Measurements from ENCODE around the gene MAN2A1. TPM values are rescaled to one million over a fixed set of nuclear protein-coding genes. Genes with fewer than 3 reads are reported as not detected.

MAN2A1 gene
- total and polyA plus RNA-seq, 2 experiments from 2014 or later, result 32.5 to 129 TPM

DNA sequence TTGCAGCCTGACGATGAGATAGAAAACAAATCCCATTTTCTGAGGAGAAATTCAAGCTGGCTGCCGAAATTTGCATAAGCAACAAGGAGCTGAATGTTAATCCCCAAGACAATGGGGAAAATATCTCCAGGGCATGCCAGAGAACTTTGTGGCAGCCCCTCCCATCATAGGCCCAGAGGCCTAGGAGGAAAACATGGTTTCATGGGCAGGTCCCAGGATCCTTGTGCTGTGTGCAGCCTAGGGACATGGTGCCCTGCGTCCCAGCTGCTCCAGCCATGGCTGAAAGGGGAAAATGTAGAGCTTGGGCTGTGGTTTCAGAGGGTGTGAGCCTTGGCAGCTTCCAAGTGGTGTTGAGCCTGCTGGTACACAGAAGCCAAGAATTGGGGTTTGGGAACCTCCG is 48.8 kb upstream of the MAN2A1 start (continued):
- TF ChIP-seq ZNF462 (CRISPR knock-in tag; IDR thresholded peaks at IDR 0.05) (no peak), ZNF114 (CRISPR knock-in tag; IDR thresholded peaks at IDR 0.05) (no peak), CREB1 (CRISPR knock-in tag; IDR thresholded peaks at IDR 0.05; ENCODE audit: low read depth) (no peak), EZH2phosphoT487 (IDR thresholded peaks at IDR 0.05; ENCODE audit: unreplicated experiment) (no peak), CTCF (conservative IDR thresholded peaks at IDR 0.05; ENCODE audit: low read depth in 2 of 2) (no peak)

- DNase-seq (ENCODE audit: low spot score), result no peak
- H3K27ac ChIP-seq (ENCODE audit: low read depth), result peak overlapping the region; percentile 81; the same call in 1 of the 2 replicates
- Mint-ChIP-seq H3K36me3 (ENCODE audit: low read depth) (peaks cover 14% of the 10 kb centered on the region), H3K27ac (no peak overlapping the region), H3K27me3 (ENCODE audit: insufficient read depth, low read depth, poor library complexity) (no peaks in the 10 kb centered on the region), H3K4me1 (peaks cover 37% of the 10 kb centered on the region), H3K9me3 (peaks cover 15% of the 10 kb centered on the region), H3K4me3 (no peak overlapping the region)
- H3K4me3 ChIP-seq, result no peak overlapping the region
- peaks cover 23% of the 10 kb centered on the region for H3K9me2 ChIP-seq (ENCODE audit: insufficient read depth)
- no peaks in the 10 kb centered on the region for H3K79me2 ChIP-seq (replicated peaks; ENCODE audit: insufficient read depth)
- H3K4me2 ChIP-seq, result peak overlapping the region; percentile 64
- H4K20me1 ChIP-seq (replicated peaks; ENCODE audit: insufficient read depth), result no peaks in the 10 kb centered on the region
- H3K4me1 ChIP-seq (ENCODE audit: insufficient read depth), result peaks cover 20% of the 10 kb centered on the region
- ATAC-seq, result no peak
- no peaks in the 10 kb centered on the region for H3F3A ChIP-seq (replicated peaks; ENCODE audit: low read depth)
- H3K27me3 ChIP-seq (ENCODE audit: insufficient read depth), result no peaks in the 10 kb centered on the region
- no peaks in the 10 kb centered on the region for H3K36me3 ChIP-seq (ENCODE audit: insufficient read depth)
- H2AFZ ChIP-seq, result peak overlapping the region; percentile 19
- no peak for TF ChIP-seq ZNF462 (CRISPR knock-in tag; IDR thresholded peaks at IDR 0.05)
- no peak for TF ChIP-seq ZNF114 (CRISPR knock-in tag; IDR thresholded peaks at IDR 0.05)
- TF ChIP-seq EZH2 (IDR thresholded peaks at IDR 0.05; ENCODE audit: low read depth, unreplicated experiment), result no peak
These were observed 45.9 kb upstream of the MAN2A1 start for GRCh38 chr5:109643791-109644350.
